ENCODE measurements around the gene KDM5A. TPM values are rescaled to one million over a fixed set of nuclear protein-coding genes. Genes with fewer than 3 reads are reported as not detected.

Gene KDM5A
- total and polyA plus RNA-seq, 2 donors (not counting 3 experiments of a cell fraction or from before 2014, with no cell fraction given), result 12.6 to 61.0 TPM

DNA sequence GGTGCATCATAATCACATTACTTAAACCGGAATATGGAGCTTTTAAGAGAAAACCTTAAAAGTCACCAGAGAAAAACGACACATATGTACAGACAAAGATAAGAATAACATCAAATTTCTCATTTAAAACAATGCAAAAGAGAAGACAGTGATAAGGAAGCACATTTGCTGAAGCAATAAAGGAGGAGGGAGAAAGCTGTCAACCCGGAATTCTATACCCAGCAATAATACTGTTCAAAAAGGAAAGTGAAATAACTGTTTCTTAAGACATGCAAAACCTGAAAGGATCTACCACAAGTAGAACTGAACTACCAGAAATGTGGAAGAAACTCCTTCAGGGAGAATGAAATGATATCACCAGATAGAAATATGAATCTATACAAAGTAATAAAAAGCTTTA lies 141.8 kb downstream of the KDM5A start:
- Histone ChIP-seq H2AFZ (ENCODE audit: low read depth, low read length) (no peak overlapping the region), H4K20me1 (replicated peaks; ENCODE audit: control insufficient read depth, extremely low read depth, insufficient read depth, low read length) (no peaks in the 10 kb centered on the region), H3K36me3 (ENCODE audit: control insufficient read depth in 2 of 2, extremely low read depth in 1 of 2, insufficient read depth in 2 of 2, low read length in 2 of 2) (no peaks in the 10 kb centered on the region), H3K9me1 (replicated peaks; ENCODE audit: control insufficient read depth, extremely low read depth, insufficient read depth, low read length) (no peaks in the 10 kb centered on the region), H3K9me3 (replicated peaks; ENCODE audit: control insufficient read depth, insufficient read depth, low read length) (no peaks in the 10 kb centered on the region), H3K9ac (replicated peaks; ENCODE audit: extremely low read depth, insufficient read depth, low read length) (no peak overlapping the region), H3K79me2 (ENCODE audit: control insufficient read depth, insufficient read depth, low read length) (no peaks in the 10 kb centered on the region), H3K4me1 (ENCODE audit: control insufficient read depth, extremely low read depth, insufficient read depth, low read length) (no peaks in the 10 kb centered on the region), H3K4me3 (replicated peaks in 1 of 3; ENCODE audit: insufficient read depth in 1 of 3, low read depth in 1 of 3, low read length in 3 of 3) (no peak overlapping the region), H3K27me3 (ENCODE audit: control insufficient read depth in 2 of 2, insufficient read depth in 2 of 2, low read length in 2 of 2) (peaks cover 2 to 7% of the 10 kb centered on the region in 2 experiments), H3K4me2 (ENCODE audit: insufficient read depth, low read length) (no peak overlapping the region), H3K27ac (ENCODE audit: insufficient read depth, low read depth, low read length) (no peak overlapping the region)
- dilution Hi-C loops (cut with MboI; ENCODE audit: extremely low pct_ligation_motif_present, low sequenced_read_pairs), result no loop called here
- CTCF ChIA-PET, result interaction anchor here (0.8 to 1.2 kb wide), 2 partner anchors 11 to 23 kb away, joined by 3 to 4 read pairs; no protein-coding TSS in a partner anchor
- DNase-seq (ENCODE audit: low read depth, low spot score) (no peak), FAIRE-seq (no peak)
- no TSS peak for BruUV-seq (replicated peaks)
- TF ChIP-seq GATA2 (IDR thresholded peaks at IDR 0.05; ENCODE audit: insufficient read depth, insufficient read length, low read depth, low read length) (no peak), CTCF (IDR thresholded peaks at IDR 0.05; ENCODE audit: extremely low read depth in 1 of 2, insufficient read depth in 1 of 2, low read depth in 1 of 2, low read length in 2 of 2) (no peak), JUN (IDR thresholded peaks at IDR 0.05; ENCODE audit: borderline replicate concordance, insufficient read depth, insufficient read length, low read depth) (no peak), POLR2AphosphoS5 (IDR thresholded peaks at IDR 0.05; ENCODE audit: insufficient read depth, low read depth, low read length) (no peak), POLR2A (IDR thresholded peaks at IDR 0.05; ENCODE audit: low read depth, low read length) (no peak), MYC (IDR thresholded peaks at IDR 0.05; ENCODE audit: low read depth, low read length) (no peak), EZH2 (IDR thresholded peaks at IDR 0.05; ENCODE audit: borderline replicate concordance, low read depth, low read length, severe bottlenecking) (no peak), FOS (IDR thresholded peaks at IDR 0.05; ENCODE audit: borderline replicate concordance, insufficient read depth, low read length) (no peak)
- TF ChIP-seq, protein P1, sequence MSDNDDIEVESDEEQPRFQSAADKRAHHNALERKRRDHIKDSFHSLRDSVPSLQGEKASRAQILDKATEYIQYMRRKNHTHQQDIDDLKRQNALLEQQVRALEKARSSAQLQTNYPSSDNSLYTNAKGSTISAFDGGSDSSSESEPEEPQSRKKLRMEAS (IDR thresholded peaks at IDR 0.05; ENCODE audit: insufficient read depth, insufficient read length), result no peak
- intact Hi-C loops (cut with micrococcal nuclease), result no loop called here
- POLR2A ChIA-PET, result no interaction called here

Measured in endothelial cell of umbilical vein (primary cell).